GM19023 (cell line): ENCODE measurements around the gene CYP2C9.
"Not testable (repeated sequence)": the region's sequence is repeated elsewhere in the genome, so short reads cannot be mapped to it uniquely, and the experiment has no call there.

ENCODE experiments used
- ATAC-seq: cut with Tn5 transposase; IDR thresholded peaks from one replicate; pipeline ENCODE4 v1.9.1; 2021; ENCODE audit warnings: mild to moderate bottlenecking, moderate library complexity; ENCODE audit not compliant: unreplicated experiment

Gene CYP2C9

DNA sequence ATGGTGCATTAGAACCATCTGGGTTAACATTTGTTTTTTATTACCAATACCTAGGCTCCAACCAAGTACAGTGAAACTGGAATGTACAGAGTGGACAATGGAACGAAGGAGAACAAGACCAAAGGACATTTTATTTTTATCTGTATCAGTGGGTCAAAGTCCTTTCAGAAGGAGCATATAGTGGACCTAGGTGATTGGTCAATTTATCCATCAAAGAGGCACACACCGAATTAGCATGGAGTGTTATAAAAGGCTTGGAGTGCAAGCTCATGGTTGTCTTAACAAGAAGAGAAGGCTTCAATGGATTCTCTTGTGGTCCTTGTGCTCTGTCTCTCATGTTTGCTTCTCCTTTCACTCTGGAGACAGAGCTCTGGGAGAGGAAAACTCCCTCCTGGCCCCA is at the start of gene CYP2C9:
Gene CYP2C9, plus strand, starts transcription at position 276 of the 400 bp plus-strand sequence. Its CDS starts 25 bp downstream, at position 301.
- no peak for ATAC-seq

DNA sequence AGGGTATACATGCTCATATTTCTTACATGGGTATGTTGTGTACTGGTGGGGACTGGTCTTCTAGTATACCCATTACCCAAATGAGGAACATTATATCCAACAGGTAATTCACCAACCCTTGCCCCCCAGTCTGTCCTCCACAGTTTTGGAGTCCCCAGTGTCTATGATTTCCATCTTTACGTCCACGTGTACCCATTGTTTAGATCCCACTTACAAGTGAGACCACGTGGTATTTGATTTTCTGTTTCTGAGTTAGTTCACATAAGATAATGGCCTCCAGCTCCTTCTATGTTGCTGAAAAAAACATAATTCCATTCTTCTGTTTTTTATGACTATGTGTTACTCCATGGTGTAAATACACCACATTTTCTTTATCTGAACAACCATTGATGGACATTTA is 49.3 kb upstream of the CYP2C9 start:
- ATAC-seq: no peak

DNA sequence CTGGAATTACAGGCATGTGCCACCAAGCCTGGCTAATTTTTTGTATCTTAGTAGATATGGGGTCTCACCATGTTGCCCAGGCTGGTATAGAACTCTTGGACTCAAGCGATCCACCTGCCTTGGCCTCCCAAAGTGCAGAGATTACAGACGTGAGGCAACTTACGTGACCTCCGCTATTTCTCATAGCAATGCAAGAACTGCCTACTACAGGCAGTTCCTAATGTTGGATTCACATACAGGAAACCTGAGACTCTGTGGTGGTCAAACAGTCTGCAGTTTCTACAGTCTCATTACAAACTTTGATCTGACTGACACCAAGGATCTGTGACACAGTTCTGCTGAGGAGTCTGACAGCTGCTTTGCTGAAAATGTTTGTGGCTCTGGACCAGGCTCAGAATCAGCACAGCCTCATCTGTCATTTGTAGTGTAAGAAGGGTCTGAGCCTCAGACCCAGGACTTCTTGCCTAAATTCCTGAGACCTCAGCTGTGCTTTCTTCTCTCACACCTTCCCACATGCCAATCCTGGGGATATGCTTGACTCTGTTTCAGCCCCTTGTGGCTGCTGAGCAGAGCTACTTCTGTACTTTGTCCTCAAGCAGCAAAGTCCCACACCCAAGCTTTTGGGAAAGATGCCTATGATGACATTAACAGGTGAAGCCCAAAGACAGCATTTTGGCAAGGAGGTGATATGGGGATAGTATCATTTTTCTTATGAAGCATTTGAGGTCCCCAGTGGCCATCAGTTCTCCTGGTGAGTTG is 48.0 kb upstream of the CYP2C9 start:
- no peak for ATAC-seq

DNA sequence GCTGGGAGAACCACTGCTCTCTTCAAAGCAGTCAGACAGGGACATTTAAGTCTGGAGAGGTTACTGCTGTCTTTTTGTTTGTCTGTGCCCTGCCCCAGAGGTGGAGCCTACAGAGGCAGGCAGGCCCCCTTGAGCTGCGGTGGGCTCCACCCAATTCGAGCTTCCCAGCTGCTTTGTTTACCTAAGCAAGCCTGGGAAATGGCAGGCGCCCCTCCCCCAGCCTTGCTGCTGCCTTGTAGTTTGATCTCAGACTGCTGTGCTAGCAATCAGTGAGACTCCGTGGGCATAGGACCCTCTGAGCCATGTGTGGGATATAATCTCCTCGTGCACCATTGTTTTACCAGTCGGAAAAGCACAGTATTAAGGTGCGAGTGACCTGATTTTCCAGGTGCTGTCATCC is 40.0 kb upstream of the CYP2C9 start:
- not testable (repeated sequence) for ATAC-seq

DNA sequence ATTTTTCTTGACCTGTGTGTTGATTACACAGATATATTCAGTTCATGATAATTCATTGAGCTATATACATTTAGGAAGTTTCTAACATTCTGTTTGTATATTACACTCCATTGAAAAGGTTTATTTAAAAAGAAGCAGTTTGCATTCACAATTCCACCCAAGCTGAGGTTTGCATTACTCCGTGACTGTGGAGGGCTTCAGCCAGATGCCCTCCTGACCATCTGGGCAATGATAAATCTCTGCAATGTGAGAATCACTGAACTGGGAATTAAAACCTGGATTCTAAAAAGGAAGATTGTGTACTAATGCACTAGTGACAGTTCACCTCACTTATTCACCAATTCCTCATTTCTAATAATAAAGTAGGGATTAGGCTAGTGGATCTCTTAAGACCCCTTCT is 36.4 kb upstream of the CYP2C9 start:
- no peak for ATAC-seq

DNA sequence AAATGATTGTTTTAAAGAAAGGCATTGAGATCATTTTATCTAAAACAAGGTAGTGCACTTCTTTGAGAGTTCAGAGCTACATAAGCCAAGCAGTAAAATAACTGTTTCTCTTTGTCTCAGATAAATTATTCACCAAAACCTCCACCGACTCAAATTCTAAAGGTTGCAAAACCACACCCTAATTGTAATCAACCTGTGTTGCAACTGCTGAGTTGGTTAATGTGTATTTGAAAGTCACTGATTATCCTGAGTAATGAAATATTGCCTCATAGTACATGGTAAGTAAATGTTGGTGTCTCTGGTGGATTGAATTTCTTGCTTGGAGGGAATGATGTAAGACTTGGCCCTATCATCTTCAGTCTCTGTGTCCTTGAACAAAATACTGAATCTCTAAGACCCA is 35.9 kb upstream of the CYP2C9 start:
- no peak for ATAC-seq

DNA sequence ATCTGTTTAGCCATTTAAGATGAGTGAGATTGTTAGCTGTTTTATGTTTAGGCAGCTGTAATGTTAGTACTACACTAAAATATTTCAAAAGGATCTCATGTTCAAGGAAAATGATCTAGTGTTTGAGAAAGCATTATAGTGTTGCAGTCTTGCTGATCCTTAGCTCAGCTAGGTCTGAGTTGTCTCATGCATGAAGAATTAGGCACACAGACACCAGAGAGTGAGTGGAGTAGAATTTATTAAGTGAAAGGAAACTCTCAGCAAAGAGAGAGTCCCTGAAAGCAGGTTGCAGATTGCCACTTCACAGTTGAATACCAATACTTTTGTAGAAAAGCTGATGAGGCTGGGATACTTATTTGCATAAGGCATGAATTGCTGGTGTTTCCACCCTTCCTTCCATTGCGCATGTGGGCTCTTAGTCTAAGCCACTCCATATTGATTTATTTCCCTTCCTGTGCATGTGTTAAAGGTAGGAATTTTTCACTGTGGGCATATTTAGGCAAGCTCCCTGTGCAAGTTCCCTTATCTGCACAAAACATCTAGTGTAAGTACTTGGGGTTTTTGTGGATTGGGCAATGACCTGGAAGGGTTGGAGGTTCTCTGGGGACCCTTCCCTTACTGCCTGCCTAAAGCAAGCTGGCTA is 33.8 kb upstream of the CYP2C9 start:
- ATAC-seq: not testable (repeated sequence)

DNA sequence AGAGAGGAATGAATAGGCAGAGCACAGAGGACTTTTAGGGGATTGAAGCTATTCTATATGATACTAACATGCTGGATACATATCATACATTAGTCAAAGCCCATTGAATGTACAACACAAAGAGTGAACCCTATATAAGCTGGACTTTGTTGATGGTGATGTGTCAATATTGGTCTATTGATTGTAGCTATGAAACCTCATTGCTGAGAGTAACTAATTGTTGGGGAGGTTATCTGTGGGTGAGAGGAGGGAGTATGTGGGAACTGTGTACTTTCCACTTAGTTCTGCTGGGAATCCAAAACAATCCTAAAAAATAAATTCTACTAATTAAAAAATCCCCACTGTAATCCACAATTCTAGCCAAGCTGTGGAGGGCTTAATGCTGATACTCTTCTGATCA is 22.0 kb upstream of the CYP2C9 start:
- ATAC-seq: no peak

DNA sequence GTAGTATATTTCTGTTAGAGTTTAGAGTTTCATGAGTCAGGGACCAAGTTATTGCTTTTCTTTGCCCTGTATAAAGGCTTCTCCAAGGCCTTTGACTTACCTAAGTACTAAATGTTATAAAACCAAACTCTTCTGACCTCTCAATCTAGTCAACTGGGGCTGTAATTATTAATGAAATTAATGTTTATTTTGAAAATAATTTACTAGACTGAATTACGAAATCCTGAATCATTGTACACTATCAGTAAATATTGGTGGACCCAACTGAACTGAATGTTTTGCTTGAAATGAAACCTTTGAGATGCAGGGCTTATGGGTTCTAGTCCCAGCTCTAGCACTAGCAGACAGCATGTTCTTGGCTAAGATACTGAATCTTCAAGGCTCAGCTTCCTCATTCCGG is 1.7 kb upstream of the CYP2C9 start:
- no peak for ATAC-seq

DNA sequence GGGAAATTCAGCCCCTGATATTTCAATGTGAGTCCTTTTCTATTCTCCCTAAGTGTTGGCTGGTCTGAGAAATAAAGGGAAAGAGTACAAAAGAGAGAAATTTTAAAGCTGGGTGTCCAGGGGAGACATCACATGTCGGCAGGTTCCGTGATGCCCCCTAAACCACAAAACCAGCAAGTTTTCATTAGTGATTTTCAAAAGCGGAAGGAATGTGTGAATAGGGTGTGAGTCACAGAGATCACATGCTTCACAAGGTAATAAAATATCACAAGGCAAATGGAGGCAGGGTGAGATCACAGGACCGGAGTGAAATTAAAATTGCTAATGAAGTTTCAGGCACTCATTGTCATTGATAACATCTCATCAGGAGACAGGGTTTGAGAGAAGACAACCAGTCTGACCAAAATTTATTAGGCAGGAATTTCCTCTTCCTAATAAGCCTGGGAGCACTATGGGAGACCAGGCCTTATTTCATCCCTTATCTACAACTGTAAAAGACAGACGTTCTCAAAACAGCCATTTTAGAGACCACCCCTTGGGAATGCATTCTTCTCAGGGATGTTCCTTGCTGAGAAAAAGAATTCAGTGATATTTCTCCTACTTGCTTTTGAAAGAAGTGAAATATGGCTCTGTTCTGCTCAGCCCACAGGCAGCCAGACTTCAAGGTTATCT is 5.1 kb downstream of the CYP2C9 start:
- not testable (repeated sequence) for ATAC-seq

DNA sequence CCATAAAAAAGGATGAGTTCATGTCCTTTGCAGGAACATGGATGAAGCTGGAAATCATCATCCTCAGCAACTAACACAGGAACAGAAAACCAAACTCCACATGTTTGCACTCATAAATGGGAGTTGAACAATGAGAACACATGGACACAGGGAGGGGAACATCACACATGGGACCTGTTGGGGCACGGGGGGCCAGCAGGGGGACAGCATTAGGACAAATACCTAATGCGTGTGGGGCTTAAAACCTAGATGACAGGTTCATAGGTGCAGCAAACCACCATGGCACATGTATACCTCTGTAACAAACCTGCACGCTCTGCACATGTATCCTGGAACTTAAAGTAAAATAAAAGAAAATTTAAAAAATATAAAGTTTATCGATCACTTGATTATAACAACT is 7.7 kb downstream of the CYP2C9 start:
- not testable (repeated sequence) for ATAC-seq

DNA sequence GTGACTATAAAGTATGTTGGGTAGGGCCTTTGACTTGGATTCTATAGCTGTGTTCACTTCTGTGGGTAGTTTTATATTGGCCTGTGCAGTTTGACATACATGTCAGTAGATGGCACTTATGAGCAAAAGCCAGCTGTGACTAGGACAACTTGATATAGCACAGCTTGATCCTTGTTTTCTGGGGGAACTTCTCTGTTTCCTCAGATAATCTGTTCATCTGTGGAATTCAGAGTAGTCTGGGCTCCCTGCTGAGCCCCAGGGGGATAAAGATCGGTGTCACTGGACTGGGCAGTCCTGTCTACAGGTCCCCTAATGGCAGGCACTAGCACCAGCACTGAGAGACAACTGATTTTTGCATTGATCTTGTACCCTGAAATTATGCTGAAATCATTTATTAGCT is 25.4 kb downstream of the CYP2C9 start:
- peak; percentile 69 for ATAC-seq

DNA sequence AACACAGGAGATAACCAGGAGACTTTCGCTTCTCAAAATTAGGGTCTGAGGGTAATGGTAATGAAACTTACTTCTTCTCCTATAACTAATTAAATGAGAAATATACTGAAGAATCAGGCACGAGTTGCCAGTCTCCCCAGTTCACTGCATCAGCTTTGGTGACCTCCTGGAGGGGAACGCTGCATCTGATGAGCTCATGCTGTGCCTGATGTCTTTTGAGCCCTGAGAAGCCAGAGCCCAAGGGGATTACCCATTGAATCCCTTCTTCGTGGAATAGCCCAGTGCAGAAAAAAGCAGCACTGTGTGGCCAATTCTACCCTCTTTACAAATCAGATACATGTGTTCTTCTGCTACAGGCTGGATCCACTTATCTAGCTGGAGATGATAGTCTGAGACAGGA is 45.1 kb downstream of the CYP2C9 start:
- ATAC-seq: no peak

DNA sequence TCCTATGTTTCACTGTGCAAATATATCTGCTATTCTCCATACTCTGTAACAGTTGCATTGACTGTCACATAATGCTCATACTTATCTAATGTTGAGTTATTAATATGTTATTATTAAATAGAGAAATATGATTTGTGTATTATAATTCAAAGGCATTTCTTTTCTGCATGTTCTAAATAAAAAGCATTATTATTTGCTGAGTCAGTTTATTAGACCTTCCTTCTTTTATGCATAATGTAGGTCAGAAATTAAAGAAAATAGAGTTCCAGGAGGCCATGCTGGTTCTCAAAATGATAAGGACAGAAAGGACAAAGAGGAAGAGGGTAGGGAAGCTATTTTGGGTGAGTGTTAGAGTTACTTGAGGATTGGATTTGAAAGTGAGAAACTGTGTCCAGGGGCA is 50.7 kb downstream of the CYP2C9 start:
- no peak for ATAC-seq

DNA sequence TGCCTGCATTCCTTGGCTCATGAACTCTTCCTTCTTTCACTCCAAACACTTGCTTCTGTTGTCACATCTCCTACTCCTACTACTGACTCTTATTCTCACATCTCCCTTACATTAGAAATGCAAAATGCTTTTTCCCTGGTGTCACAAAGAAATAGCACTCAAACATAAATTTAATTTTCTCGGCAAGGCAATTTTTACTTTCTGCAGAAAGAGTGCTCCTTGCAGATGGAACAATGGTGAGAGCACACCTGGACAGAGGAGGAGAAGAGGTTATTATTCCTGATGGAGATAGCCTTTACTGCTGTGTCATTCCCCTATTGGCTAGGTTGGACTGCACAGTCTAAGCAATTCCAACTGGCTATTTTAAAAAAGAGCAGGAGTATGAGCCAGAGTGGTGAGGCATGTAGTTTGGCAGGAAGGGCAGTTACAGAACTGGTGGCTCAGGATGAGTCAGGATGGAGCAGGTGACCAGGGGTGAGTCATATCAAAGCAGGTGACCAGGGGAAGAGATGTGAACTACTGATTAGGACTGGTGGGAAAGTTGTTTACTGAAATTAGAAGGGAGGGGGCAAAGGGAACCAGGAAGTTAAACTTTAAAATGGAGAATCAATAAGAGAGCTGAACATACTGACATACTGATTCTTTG is 52.9 kb downstream of the CYP2C9 start:
- ATAC-seq: no peak

DNA sequence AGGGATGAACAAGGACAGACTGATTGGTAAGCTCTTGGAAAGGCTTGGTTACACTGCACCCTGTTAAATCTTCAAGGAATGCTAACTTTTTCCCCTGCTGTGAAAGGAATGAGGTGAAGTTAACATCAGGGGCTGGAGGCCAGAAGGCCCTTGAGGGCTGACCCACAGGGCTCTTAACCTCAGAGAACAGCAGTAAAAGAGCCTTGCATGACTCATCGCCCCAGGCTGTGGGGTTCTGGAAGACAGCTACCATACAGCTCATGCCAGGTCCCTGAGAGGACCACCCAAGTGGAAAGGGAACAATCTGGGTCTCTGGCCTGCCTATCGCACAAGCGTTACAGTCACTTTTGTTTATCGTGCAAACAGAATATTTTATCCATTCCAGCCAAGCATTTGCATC is 54.4 kb downstream of the CYP2C9 start:
- ATAC-seq: no peak

DNA sequence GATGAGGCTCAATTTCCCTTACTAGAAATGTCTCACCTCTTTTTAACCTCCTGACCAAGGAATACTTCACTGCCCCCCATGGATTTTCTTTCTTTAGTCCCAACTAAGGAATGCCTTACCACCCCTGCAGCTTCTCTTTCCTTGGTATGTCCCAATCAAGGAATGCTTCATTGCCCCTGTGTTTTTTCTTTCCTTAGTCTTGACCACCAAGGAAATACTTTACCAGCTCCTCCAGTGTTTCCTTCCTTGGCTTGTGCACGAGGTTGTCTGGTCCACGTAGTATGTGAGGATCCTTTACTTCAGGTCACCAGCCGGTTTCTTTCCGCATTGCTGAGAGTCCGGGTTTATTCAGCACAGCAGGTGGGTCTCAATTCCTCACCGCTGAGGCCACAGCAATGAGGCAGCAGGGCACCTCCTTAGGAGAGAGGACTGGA is 59.3 kb downstream of the CYP2C9 start:
- no peak for ATAC-seq

DNA sequence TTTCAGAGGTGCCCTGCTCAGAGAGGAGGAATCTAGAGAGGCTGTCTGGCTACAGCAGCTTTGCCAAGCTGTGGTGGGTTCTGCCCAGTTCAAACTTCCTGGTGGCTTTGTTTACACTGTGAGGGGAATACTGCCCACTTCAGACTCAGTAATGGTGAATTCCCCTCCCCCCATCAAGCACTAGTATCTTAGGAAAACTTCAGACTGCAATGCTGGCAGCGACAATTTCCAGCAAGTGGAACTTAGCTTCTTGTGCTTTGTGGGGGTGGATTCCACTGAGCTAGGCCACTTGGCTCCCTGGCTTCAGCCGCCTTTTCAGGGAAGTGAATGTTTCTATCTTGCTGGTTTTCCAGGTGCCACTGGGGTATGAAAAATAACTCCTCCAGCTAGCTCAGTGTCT is 88.0 kb downstream of the CYP2C9 start:
- no peak for ATAC-seq

DNA sequence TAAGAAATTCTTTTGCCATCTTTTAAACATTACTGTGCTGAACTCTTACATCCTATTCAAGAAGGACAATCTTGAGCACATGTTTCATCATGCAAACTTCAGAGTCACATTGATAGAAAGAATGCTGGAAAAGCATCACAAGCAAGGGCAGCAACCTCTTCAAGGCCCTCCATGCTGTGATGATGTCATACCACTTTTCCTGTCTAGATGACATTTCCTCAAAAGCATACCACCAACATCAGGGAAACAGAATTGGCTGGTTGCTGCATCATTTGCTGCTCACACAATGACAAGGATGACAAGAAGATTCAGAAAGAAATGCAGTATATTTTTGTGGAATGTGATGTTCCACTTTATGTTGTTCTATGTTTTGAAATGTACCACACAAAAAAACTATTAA is 93.2 kb downstream of the CYP2C9 start:
- ATAC-seq: no peak

DNA sequence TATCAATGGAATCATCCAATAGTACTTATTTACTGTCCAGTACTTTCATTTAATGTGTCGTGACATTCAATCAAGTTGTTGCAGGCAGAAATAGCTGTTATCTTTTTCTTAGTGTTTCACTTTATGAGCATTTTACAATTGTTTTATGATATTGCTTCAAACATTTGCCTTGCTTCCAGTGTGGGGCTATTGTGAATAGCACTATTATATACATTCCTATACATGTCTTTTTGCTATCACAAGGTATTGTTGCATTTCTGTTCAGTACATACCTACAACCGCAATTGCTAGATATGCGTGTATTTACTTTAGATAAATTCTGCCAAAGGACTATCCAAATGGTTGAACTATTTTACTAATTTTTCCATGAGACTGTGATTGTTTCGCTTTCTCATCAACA is 95.9 kb downstream of the CYP2C9 start:
- ATAC-seq: no peak
